Ishikawa (cell line): ENCODE data around the gene SLCO2B1.
A peak's percentile ranks its signal among the peaks of the same experiment; 100 is the strongest.

Source experiments
- CEBPB ChIP-seq: IDR thresholded peaks from 2 replicates; pipeline ENCODE4 v1.6.1; 2012
- CREB1 ChIP-seq: IDR thresholded peaks from 2 replicates; pipeline ENCODE4 v1.6.1; 2012; ENCODE audit warnings: low read depth
- EGR1 ChIP-seq: IDR thresholded peaks from 2 replicates; pipeline ENCODE4 v1.6.1; 2012
- EP300 ChIP-seq: IDR thresholded peaks from 2 replicates; pipeline ENCODE4 v1.6.1; 2012; ENCODE audit warnings: borderline replicate concordance
- FOXM1 ChIP-seq: IDR thresholded peaks from 2 replicates; pipeline ENCODE4 v1.6.1; 2012; ENCODE audit warnings: low read depth, borderline replicate concordance
- NFIC ChIP-seq: IDR thresholded peaks from 2 replicates; pipeline ENCODE4 v1.6.1; 2012
- RAD21 ChIP-seq: IDR thresholded peaks from 2 replicates; pipeline ENCODE4 v1.6.1; 2012; ENCODE audit warnings: low read depth
- TAF1 ChIP-seq: IDR thresholded peaks from 2 replicates; pipeline ENCODE4 v1.6.1; 2012; ENCODE audit warnings: low read depth, mild to moderate bottlenecking
- TCF12 ChIP-seq: IDR thresholded peaks from 2 replicates; pipeline ENCODE4 v1.6.1; 2012; ENCODE audit warnings: low read depth
- TEAD4 ChIP-seq: IDR thresholded peaks from 2 replicates; pipeline ENCODE4 v1.6.1; 2012
- YY1 ChIP-seq: IDR thresholded peaks from 2 replicates; pipeline ENCODE4 v1.6.1; 2012; ENCODE audit warnings: low read depth
- ZBTB7A ChIP-seq: IDR thresholded peaks from 2 replicates; pipeline ENCODE4 v1.6.1; 2012; ENCODE audit warnings: low read depth
- TF ChIP-seq, protein P1 (sequence below): IDR thresholded peaks from 2 replicates; pipeline ENCODE4 v1.6.1; 2012; ENCODE audit warnings: low read depth, mild to moderate bottlenecking
- TF ChIP-seq, protein P2 (sequence below): IDR thresholded peaks from 2 replicates; pipeline ENCODE4 v1.6.1; 2012
- TF ChIP-seq, protein P3 (sequence below): IDR thresholded peaks from 2 replicates; pipeline ENCODE4 v1.6.1; 2012

Gene SLCO2B1

GRCh38 chr11:75126564-75126963, 24.3 kb upstream of the SLCO2B1 start:
- no peak for TF ChIP-seq EP300
- no peak for TF ChIP-seq YY1
- no peak for TF ChIP-seq FOXM1
- TF ChIP-seq TCF12: no peak
- TF ChIP-seq CEBPB: no peak
- no peak for TF ChIP-seq NFIC
- TF ChIP-seq CREB1: no peak
- no peak for TF ChIP-seq ZBTB7A
- TF ChIP-seq, protein P1, sequence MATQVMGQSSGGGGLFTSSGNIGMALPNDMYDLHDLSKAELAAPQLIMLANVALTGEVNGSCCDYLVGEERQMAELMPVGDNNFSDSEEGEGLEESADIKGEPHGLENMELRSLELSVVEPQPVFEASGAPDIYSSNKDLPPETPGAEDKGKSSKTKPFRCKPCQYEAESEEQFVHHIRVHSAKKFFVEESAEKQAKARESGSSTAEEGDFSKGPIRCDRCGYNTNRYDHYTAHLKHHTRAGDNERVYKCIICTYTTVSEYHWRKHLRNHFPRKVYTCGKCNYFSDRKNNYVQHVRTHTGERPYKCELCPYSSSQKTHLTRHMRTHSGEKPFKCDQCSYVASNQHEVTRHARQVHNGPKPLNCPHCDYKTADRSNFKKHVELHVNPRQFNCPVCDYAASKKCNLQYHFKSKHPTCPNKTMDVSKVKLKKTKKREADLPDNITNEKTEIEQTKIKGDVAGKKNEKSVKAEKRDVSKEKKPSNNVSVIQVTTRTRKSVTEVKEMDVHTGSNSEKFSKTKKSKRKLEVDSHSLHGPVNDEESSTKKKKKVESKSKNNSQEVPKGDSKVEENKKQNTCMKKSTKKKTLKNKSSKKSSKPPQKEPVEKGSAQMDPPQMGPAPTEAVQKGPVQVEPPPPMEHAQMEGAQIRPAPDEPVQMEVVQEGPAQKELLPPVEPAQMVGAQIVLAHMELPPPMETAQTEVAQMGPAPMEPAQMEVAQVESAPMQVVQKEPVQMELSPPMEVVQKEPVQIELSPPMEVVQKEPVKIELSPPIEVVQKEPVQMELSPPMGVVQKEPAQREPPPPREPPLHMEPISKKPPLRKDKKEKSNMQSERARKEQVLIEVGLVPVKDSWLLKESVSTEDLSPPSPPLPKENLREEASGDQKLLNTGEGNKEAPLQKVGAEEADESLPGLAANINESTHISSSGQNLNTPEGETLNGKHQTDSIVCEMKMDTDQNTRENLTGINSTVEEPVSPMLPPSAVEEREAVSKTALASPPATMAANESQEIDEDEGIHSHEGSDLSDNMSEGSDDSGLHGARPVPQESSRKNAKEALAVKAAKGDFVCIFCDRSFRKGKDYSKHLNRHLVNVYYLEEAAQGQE: no peak
- TF ChIP-seq, protein P2, sequence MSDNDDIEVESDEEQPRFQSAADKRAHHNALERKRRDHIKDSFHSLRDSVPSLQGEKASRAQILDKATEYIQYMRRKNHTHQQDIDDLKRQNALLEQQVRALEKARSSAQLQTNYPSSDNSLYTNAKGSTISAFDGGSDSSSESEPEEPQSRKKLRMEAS: no peak
- no peak for TF ChIP-seq EGR1
- no peak for TF ChIP-seq TEAD4
- no peak for TF ChIP-seq TAF1

- TF ChIP-seq ZBTB7A (no peak), TAF1 (no peak), TCF12 (no peak), YY1 (no peak), CEBPB (no peak), RAD21 (no peak), NFIC (no peak), FOXM1 (no peak), TEAD4 (no peak), CREB1 (no peak), EGR1 (no peak), EP300 (no peak)
- TF ChIP-seq, protein P1: no peak
- TF ChIP-seq, protein P2: no peak
- TF ChIP-seq, protein P3, sequence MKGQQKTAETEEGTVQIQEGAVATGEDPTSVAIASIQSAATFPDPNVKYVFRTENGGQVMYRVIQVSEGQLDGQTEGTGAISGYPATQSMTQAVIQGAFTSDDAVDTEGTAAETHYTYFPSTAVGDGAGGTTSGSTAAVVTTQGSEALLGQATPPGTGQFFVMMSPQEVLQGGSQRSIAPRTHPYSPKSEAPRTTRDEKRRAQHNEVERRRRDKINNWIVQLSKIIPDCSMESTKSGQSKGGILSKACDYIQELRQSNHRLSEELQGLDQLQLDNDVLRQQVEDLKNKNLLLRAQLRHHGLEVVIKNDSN: no peak
Measured at GRCh38 chr11:75132080-75132479, 18.8 kb upstream of the SLCO2B1 start.

- no peak for TF ChIP-seq CREB1
Measured at GRCh38 chr11:75133976-75134375, 16.9 kb upstream of the SLCO2B1 start.

GRCh38 chr11:75135021-75135650, 15.8 kb upstream of the SLCO2B1 start:
- no peak for TF ChIP-seq TEAD4
- TF ChIP-seq, protein P2: no peak
- TF ChIP-seq YY1: no peak
- TF ChIP-seq FOXM1: no peak

GRCh38 chr11:75135651-75136050, 15.3 kb upstream of the SLCO2B1 start:
- no peak for TF ChIP-seq EP300
- no peak for TF ChIP-seq TCF12
- no peak for TF ChIP-seq TEAD4

DNA sequence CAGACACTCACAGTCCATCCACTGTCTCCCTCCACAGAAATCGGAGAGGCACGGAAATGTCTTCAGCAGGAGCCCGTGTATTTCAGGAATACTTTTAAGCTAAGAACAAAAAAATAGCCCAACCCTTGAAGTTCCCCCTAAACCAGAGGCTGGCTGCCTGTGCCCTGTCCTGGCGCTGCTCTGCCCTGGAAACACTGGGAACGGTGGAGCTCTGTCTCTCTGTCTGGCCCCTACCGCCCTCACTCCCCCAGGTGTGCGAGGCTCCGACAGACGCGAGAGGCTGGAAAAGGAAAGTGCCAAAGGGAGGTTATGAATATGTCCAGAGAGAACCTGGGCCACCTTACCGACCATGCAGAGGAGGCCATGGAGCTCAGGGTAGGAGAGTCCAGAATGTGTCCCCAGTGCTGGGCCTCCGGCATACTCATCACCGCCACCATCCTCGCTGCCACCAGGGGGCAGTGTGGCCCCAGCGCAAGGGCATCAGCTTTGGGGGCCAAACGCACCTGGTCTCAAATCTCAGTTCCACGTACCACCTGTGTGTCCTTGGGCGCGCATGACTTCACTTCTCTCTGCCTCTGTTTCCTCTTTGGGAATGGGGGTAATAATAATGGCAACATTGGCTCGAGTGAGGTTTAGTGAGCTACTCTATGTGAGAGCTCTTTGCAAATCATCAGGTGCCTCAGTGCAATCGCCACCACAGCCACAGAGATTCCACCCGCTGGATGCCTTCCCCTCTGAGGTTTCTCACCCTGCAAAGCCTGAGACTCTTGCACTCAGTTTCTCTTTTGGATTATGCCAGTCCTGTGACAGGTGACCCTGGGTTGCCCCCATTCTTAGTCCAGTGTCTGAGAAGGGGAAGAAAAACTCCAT, 10.4 kb upstream of the SLCO2B1 start:
- TF ChIP-seq RAD21 (peak; percentile 90), CREB1 (no peak)

GRCh38 chr11:75141166-75141565, 9.7 kb upstream of the SLCO2B1 start:
- TF ChIP-seq RAD21: no peak
- no peak for TF ChIP-seq CEBPB
- TF ChIP-seq EP300: no peak
- no peak for TF ChIP-seq NFIC
- TF ChIP-seq, protein P1: no peak
- no peak for TF ChIP-seq TCF12
- TF ChIP-seq, protein P2: no peak
- TF ChIP-seq FOXM1: no peak
- no peak for TF ChIP-seq EGR1
- no peak for TF ChIP-seq ZBTB7A
- no peak for TF ChIP-seq TAF1
- no peak for TF ChIP-seq YY1
- no peak for TF ChIP-seq TEAD4
- TF ChIP-seq, protein P3: no peak
